ENCODE data around the gene GPC6. TPM values are rescaled to one million over a fixed set of nuclear protein-coding genes. Genes with fewer than 3 reads are reported as not detected.

The GPC6 gene
- total and polyA plus RNA-seq, 4 donors: 5.9 to 29.1 (median 18.2) TPM

DNA sequence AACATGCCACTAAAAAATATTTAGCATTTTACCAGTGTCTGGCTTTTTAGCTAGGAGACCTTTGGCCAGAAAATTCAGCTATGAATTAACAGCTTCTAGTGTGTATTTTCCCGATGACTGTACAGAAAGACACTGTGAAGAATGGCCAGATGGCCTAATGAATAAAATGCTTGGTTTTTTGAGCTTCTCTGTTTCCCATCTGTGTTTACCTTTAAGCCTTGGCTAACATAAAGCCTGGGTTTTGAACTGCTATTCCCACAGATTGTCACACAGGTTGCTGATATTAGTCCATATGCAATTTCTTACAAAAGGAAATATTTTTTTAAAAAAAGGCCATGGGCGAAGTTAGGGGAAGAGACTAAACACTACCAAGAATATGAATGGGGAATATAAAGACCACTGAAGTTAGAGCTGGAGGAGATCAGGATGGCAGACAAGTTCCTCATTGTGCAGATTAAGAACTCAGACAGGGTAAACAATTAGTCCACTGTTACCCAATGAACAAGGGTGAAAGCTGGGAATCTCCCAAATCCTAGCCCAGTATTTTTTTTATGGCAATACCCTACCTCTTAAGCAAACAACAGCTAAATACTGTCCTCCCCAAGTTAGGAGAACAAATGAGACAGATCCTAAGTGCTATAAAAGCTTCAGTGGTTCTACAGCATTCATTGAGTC is 1157.8 kb downstream of the GPC6 start:
- WGBS: 90% methylated on average over 2 of the region's 2 CpGs
- H3K27ac ChIP-seq (ENCODE audit: low read depth in 1 of 2, low read length in 2 of 2): no peak overlapping the region
- H3K4me3 ChIP-seq (ENCODE audit: low read depth in 1 of 3, low read length in 3 of 3): no peak overlapping the region
- H3K9me3 ChIP-seq (ENCODE audit: control insufficient read depth in 4 of 4, low read length in 3 of 4): no peaks in the 10 kb centered on the region
- peaks cover 0 to 3% (median 0%) of the 10 kb centered on the region in 4 donors for H3K36me3 ChIP-seq (ENCODE audit: control insufficient read depth in 4 of 4, insufficient read depth in 3 of 4, low read depth in 1 of 4, low read length in 3 of 4)
- H3K9ac ChIP-seq (ENCODE audit: low read depth in 1 of 2, low read length in 2 of 2): no peak overlapping the region
- DNase-seq (ENCODE audit: low spot score): no peak
- no peaks in the 10 kb centered on the region for H3K27me3 ChIP-seq (ENCODE audit: control insufficient read depth in 4 of 4, insufficient read depth in 4 of 4, low read length in 3 of 4)
- H3K4me1 ChIP-seq (ENCODE audit: control insufficient read depth in 4 of 4, insufficient read depth in 4 of 4, low read length in 3 of 4): no peaks in the 10 kb centered on the region
- TF ChIP-seq, protein P1, sequence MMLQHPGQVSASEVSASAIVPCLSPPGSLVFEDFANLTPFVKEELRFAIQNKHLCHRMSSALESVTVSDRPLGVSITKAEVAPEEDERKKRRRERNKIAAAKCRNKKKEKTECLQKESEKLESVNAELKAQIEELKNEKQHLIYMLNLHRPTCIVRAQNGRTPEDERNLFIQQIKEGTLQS (IDR thresholded peaks at IDR 0.05): no peak
- TF ChIP-seq SP1 (IDR thresholded peaks at IDR 0.05) (no peak), FOXA2 (IDR thresholded peaks at IDR 0.05) (no peak), EGR1 (IDR thresholded peaks at IDR 0.05; ENCODE audit: low read depth in 2 of 2) (no peak), RAD21 (IDR thresholded peaks at IDR 0.05) (no peak), JUND (IDR thresholded peaks at IDR 0.05) (no peak), RXRA (IDR thresholded peaks at IDR 0.05) (no peak), HNF4G (IDR thresholded peaks at IDR 0.05) (no peak), GABPA (IDR thresholded peaks at IDR 0.05 in 1 of 2, conservative IDR thresholded peaks at IDR 0.05 in 1 of 2) (no peak), NR2F2 (IDR thresholded peaks at IDR 0.05) (no peak), HNF4A (conservative IDR thresholded peaks at IDR 0.05) (no peak), FOXA1 (IDR thresholded peaks at IDR 0.05) (no peak), YY1 (IDR thresholded peaks at IDR 0.05) (no peak)
- TF ChIP-seq, protein P2, sequence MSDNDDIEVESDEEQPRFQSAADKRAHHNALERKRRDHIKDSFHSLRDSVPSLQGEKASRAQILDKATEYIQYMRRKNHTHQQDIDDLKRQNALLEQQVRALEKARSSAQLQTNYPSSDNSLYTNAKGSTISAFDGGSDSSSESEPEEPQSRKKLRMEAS (IDR thresholded peaks at IDR 0.05): no peak

DNA sequence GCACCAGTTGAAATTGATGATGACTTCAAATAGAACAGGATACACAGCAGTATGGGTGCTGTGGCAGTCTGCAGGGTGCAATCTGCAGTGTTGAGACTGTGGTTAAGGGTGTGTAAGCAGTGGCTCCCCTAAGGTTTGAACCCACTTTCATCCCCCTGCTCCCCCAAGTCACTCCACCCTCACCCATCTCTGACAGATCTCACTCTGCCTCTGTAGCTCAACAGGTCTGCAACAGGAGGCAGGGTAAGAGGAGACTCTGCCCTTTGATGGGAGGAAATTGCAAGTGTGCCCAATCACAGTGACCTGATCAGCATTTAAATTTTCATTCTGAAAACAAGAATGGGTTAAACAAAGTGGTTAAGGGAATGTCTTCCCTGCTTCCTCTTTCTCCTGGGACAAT is 1160.4 kb downstream of the GPC6 start:
- DNase-seq (ENCODE audit: low spot score): no peak
- H3K36me3 ChIP-seq (ENCODE audit: control insufficient read depth in 4 of 4, insufficient read depth in 3 of 4, low read depth in 1 of 4, low read length in 3 of 4): peaks cover 0 to 3% (median 0%) of the 10 kb centered on the region in 4 donors
- no peaks in the 10 kb centered on the region for H3K9me3 ChIP-seq (ENCODE audit: control insufficient read depth in 4 of 4, low read length in 3 of 4)
- no peak overlapping the region for H3K4me3 ChIP-seq (ENCODE audit: low read depth in 1 of 3, low read length in 3 of 3)
- H3K9ac ChIP-seq (ENCODE audit: low read depth in 1 of 2, low read length in 2 of 2): no peak overlapping the region
- H3K4me1 ChIP-seq (ENCODE audit: control insufficient read depth in 4 of 4, insufficient read depth in 4 of 4, low read length in 3 of 4): no peaks in the 10 kb centered on the region
- TF ChIP-seq, protein P3, sequence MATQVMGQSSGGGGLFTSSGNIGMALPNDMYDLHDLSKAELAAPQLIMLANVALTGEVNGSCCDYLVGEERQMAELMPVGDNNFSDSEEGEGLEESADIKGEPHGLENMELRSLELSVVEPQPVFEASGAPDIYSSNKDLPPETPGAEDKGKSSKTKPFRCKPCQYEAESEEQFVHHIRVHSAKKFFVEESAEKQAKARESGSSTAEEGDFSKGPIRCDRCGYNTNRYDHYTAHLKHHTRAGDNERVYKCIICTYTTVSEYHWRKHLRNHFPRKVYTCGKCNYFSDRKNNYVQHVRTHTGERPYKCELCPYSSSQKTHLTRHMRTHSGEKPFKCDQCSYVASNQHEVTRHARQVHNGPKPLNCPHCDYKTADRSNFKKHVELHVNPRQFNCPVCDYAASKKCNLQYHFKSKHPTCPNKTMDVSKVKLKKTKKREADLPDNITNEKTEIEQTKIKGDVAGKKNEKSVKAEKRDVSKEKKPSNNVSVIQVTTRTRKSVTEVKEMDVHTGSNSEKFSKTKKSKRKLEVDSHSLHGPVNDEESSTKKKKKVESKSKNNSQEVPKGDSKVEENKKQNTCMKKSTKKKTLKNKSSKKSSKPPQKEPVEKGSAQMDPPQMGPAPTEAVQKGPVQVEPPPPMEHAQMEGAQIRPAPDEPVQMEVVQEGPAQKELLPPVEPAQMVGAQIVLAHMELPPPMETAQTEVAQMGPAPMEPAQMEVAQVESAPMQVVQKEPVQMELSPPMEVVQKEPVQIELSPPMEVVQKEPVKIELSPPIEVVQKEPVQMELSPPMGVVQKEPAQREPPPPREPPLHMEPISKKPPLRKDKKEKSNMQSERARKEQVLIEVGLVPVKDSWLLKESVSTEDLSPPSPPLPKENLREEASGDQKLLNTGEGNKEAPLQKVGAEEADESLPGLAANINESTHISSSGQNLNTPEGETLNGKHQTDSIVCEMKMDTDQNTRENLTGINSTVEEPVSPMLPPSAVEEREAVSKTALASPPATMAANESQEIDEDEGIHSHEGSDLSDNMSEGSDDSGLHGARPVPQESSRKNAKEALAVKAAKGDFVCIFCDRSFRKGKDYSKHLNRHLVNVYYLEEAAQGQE (IDR thresholded peaks at IDR 0.05): no peak
- TF ChIP-seq FOXA2 (IDR thresholded peaks at IDR 0.05): no peak
- TF ChIP-seq SP1 (IDR thresholded peaks at IDR 0.05): no peak
- TF ChIP-seq, protein P4, sequence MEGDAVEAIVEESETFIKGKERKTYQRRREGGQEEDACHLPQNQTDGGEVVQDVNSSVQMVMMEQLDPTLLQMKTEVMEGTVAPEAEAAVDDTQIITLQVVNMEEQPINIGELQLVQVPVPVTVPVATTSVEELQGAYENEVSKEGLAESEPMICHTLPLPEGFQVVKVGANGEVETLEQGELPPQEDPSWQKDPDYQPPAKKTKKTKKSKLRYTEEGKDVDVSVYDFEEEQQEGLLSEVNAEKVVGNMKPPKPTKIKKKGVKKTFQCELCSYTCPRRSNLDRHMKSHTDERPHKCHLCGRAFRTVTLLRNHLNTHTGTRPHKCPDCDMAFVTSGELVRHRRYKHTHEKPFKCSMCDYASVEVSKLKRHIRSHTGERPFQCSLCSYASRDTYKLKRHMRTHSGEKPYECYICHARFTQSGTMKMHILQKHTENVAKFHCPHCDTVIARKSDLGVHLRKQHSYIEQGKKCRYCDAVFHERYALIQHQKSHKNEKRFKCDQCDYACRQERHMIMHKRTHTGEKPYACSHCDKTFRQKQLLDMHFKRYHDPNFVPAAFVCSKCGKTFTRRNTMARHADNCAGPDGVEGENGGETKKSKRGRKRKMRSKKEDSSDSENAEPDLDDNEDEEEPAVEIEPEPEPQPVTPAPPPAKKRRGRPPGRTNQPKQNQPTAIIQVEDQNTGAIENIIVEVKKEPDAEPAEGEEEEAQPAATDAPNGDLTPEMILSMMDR (IDR thresholded peaks at IDR 0.05; ENCODE audit: low read depth, low read length, missing input control): no peak
- no peaks in the 10 kb centered on the region for H3K27me3 ChIP-seq (ENCODE audit: control insufficient read depth in 4 of 4, insufficient read depth in 4 of 4, low read length in 3 of 4)
- H3K27ac ChIP-seq (ENCODE audit: low read depth in 1 of 2, low read length in 2 of 2): no peak overlapping the region

Data from liver (tissue), 9 donors.